Activated CD4-positive, alpha-beta T cell treated with anti-CD3 and anti-CD28 coated beads, Interleukin-10, Interleukin-2, amounts not matched to agents 100 ng/mL and 50 ng/mL, durations not matched to agents 16 hours and 8 hours (primary cell): ENCODE measurements around the gene HMGB4.

Experiments
- DNase-seq: peaks from one replicate; pipeline ENCODE4 v3.0.0-alpha.2; 2020

The HMGB4 gene

DNA sequence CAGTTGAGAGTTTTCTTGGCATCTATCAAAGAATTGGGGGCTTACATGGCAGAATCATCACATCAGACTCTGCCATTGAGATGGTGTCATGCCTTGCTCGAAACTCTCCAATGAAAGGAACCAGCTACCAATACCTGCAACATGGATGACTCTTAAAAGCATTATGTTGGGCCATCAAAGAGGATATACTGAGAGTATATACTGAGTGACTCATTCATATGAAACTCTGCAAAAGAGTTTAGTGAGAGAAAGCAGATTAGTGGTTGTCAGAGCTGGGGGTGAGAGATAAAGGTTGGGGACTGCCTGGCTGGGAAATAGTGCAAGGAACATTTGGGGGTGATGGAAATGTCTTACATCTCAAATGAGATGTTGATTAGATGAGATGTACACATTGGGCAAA lies 14.7 kb upstream of the HMGB4 start:
- DNase-seq: no peak

DNA sequence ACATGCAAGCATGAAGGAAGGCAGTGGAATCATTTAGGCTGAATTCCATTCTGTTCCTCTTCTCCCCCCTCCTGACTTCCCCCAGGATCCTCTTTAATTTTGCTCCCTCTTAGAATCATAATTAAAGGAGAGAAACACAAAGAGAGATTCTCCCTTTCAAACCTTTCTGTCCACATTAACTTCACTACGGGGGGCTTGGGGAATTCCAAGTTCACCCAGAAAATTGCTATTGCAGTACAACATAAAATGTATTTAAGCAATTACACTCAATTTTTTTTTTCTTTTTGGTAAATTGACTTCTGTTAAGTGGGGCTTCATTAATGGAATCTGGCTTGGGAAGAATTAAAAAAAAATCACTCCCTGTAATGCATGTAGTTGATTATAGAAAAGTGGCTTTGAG lies 13.4 kb upstream of the HMGB4 start:
- no peak for DNase-seq

DNA sequence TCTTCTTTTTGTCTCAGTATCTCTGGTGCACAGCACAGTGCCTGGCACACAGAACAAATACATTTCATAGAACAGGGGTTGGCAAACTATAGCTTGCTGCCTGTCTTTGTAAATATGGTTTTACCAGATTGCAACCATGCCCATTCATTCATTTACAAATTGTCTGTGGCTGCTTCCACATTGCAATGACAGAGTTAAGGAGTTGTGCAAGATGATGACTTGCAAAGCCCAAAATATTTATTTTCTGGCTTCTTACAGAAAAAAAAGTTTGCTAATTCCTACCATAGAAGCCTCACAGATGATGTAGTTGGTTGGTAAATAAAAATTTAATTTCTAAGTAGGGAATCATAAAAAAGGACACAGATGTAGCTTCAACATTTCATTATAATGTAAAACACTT lies 11.2 kb upstream of the HMGB4 start:
- DNase-seq: no peak

DNA sequence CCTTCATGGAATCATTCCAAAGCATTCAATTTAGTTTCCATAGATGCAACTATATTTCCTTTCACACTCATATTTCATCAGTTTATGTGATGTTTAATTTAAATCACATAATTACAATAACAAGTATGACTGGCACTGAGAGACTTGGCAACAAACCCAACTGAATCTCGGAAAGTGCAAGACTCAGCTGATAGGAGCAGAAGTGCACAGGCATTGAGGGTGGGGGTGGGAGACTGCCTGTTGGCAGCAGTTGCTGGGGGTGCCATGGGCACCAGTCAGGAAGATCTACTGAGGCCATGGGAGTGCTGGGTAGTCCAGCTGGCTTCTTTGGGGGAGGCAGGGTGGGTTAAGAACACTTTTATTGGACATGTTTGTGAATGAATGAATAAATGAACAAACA lies 10.4 kb upstream of the HMGB4 start:
- DNase-seq: no peak

DNA sequence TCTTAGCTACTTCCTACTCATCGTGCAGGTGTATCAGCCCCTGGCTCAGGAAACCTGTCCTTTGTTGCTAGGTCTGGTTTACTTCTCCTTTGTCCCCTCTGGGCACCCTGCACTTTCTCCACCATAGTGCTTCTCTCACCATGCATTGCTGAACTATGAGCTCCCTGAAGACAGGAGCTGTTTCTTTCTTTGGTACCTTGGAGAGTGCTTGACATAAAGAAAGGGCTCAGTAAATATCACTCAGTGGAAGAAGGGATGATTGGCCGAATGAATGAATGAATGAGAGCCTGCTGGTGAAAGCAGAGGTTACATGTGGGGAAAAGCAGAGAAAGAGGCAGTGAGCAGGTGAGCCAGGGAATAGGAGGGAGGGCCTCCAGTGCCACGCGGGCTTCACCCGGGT lies 9.8 kb upstream of the HMGB4 start:
- no peak for DNase-seq

DNA sequence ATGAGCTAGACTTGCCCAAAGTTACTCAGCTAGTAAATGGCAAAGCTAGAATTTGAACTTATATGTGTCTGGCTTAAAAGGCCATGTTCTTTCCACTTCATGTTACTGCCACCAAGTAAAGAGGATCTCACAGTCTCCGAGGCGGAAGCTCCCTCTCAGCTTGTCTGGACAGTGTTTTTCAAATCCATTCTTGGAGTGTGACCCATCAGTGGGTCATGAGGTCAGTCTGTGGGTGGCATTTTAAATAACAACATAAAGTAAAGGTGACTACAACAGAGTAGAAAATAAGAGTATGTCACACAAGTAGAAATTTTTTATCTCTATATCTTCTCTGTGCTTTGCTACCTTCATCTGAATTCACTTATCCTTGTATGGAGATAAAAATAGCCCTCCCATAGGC lies 3.2 kb upstream of the HMGB4 start:
- DNase-seq: no peak

DNA sequence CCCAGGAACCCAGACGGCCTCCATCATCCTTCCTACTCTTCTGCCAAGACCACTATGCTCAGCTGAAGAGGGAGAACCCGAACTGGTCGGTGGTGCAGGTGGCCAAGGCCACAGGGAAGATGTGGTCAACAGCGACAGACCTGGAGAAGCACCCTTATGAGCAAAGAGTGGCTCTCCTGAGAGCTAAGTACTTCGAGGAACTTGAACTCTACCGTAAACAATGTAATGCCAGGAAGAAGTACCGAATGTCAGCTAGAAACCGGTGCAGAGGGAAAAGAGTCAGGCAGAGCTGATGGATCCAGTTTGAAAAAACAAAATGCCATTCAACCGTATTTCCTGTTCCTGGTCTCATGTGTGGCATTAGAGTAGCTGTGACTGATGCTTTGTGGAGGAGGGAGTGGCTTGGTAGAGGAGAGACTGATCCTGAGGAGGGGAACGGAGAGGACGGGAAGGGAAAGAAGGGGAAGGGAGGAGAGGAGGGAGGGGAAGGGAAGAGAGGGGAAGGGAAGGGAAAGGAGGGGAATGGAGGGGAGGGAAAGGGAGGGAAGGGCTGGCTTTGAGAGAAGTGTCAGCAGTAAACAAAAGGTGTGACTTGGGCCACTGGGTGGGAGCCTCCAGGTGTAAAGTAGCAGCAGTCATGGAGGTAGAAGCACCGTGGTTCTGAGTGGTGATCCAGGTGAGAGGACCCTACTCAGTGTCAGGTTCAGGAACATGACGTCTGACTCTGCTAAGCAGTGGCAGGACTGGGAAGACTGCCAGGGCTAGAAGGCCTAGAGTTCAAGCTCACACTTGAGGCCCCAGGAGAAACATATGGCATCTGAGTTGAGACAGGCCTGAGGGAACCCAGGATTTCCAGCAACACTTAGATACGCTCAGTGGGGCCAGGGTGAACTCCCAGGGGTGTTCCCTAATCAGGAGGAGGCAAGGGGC lies 846 bp downstream of the HMGB4 start:
- no peak for DNase-seq

DNA sequence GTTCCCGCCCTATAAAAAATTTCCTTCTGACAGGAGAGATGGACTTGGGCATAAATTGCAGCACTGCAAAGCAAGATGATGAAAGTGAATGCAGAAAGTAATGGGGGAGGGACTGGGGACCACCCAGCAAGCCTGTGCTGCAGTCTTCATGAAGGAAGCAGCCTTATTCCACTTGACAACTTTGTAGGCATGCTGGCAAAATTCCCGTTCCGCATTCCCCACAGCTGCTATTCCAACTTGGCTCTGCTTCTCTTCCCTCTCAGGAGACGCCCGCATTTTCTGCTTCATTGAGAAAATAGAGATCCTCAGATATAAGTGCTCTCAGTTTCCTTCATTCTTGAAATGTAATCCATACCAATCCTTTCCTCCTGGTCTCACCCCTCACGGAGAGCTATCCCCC lies 2.4 kb downstream of the HMGB4 start:
- DNase-seq: no peak

DNA sequence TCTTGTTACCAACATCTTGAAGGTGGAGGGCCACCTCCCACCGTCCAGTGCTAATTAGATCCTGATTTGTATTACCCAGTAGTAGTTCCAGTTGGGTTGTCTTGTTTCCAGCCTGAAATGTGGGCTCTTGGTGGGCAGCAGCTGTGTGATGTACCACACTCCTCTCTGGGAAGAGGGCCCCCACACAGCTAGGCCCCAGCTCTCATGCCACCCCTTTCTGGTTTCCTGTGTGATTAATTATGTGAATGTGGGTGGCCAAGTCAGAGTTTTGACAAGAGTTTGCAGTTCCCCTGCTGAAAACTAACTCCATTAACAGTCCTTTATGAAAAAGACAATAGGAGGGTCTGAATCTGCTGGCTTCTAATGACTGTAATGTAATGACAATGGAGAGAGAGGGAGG lies 3.8 kb downstream of the HMGB4 start:
- peak; percentile 24 for DNase-seq

DNA sequence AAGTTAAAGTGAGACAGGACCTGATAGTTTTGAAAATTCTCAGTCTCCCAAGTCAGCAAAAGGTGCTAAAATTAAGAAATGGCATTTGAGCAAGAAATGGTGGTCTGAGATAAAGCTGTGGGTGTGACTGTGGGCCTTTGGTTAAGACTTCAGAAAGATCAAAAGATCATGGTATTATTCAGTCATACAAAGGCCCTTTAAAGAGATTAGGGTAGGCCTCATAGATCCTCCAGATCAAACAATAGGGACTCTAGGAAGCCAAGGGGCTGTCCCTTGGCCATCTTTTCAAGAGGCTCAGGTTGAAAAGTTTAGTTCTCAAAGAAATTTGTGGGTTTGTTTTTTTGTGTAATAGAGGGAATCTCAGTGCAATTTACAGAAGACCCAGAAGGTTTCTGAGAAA lies 8.4 kb downstream of the HMGB4 start:
- DNase-seq: no peak

DNA sequence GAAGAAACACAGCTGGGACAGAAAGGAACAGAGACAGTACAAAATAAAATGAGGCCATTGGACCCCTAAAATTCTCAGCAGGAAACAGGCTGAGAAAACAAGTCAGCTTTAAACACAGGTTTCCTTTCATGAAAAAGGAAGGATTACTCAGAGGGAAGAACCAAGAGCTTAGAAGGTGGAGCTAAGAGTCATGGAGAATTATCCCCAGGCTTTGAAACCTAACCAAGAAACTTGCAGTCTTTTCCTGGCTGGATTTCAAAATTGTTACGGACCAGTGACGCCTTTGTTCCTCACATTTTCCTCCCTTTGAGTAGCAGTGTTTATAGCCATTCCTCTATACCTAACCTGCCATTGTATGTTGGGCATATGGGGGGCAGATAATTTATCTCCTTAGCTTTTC lies 8.8 kb downstream of the HMGB4 start:
- DNase-seq: no peak

DNA sequence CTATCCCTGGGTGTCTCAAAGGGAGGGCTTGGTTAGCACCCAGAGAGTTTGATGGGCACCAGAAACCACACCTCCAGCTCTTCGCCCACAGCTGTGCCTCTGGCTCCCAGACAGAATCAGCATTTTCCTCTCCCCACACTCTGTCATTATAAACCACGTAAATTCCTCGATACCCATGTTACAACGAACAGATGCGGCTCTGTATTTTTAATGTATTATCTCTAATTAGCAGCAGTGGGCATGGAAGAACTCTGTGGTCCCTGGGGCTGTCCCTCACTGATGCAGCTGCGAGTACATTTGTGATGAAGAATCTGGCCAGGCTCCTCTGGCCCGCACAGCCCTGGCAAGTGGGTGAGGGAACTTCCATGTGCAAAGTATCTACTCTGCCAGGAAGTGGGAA lies 10.8 kb downstream of the HMGB4 start:
- DNase-seq: no peak

DNA sequence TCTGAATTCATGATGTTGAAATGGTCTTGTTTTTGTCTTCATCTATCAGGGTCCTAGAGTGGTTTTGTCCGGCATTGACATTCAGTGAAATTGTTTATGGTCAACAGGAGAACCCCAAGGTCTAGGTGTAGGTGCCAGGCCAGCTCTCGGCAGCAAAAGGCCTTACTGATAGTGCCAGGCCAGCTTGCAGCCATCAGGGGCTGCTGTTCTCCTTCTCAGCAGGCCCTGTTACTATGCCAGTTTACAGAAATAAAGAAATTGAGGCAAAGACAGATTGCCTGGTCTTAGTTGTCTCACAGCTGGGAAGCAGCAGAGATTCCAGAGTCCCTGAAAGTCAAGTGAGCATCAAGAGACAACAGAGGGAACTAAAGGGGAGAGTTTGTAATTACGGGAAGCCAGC lies 12.0 kb downstream of the HMGB4 start:
- no peak for DNase-seq

DNA sequence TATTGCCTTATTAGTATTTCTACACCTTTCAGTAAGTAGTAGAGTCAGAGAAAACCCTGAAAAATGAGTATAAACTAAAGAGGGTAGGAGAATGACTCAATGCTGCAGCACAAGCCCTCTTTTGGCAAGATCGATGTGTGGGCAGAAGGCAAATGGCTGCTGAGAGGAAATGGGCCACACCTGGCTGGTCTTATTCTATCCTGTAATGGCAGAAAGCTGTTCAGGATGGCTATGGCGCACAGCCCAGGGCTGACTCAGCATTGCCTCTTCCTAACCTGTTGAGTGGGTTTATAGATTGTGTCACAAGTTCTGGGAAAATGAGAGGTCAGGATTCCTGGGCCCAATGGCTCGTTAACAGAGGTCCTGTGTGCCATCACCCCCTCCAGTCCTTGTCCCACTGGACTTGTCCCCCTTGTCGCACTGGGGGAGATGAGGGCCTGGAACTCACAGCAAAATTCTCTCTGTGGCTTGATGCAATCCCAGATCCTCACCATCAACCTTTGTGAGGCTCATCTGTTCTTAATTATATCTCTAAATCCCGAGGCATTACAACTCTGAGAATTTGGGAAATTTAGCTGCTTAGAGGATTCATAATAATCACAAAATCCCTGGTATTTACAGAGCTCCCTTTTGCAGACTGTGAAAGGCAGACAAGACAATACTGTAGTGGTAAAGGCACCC lies 13.2 kb downstream of the HMGB4 start:
- DNase-seq: no peak

DNA sequence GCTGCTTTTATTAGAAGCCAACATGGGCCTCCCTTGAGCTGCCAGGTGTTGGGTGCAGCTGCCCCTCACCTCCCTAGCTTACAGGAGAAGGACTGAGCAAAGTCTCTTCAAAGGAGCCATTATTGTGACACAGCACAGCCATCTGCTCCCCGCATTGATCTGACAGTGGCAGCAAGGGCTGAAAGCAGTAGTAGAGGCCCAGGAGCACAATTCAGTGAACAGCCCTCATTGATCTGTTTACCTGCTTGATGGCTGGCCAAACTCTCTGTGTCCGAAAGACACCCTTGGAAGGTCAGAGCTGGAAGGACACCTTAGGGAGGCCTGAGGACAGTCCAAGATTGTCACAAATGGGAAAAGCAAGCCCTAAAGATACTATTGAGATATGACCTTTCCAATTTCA lies 14.5 kb downstream of the HMGB4 start:
- no peak for DNase-seq

DNA sequence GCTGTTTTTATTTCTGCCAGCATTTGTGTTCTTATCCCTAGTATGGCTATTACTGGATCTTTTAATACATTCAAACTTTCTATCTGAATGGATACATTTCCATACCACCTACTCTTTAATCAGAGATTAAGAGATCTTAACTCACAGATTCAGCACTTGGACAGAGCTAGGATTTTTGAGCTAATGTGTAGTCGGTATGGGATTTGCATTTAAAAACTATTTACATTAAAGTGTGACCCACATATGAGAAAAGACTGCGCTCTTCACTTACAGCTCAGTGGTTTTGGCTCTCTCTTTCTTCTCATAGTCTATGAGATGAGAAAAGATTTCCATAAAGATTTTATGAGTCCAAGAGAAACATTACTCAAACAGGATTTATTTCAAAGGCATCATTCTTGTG lies 16.4 kb downstream of the HMGB4 start:
- DNase-seq: no peak

DNA sequence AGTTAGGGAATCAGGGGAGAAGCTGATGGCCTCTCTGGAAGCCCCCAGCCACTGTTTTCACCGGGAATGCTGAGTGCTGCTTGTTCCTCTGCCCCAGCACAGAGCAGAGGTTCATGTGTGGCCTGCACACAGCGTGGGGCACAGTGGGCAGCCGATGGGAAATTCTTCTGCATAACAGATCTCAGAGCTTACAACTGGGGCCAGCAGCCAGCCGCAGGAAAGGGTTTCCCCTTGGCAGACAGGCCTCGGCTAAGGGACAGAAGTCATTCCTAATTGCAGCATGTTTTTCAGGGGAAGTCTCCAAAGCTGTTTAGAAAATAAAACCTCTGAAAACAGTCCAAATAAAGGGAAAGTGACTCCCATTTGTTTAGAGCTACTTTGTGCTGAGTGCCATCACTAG lies 22.6 kb downstream of the HMGB4 start:
- DNase-seq: no peak

DNA sequence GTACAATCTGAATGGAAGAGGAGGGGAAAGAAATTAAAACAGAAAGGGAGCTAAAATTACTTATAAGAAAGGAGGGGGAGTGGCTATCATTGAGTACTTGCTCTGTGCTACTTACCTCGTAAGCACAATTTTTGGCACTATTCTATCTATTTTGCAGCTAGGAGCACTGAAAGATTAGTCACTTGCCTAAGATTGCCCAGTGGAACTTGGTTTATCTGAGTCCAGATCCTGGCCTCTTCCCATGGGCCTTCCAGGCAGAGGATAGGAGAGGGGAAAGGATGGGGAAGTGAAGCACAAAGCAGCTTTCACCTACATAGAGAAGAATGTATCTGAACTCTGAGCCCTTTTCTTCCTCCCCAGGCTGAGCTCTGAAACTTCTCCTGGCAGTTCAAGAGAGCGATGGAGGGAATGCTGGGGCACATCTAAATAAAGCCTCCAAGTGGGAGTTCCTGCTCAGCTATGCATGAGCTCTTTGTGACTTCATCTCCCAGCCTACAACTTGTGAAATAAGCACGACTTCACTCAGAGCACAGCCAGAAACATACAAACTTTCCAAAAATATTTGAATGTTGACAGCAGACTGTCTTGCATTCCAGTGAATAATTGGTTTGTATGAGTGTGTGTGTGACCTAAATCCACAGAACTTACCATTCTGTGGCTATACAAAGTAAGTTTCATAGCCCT lies 29.4 kb downstream of the HMGB4 start:
- DNase-seq: no peak

DNA sequence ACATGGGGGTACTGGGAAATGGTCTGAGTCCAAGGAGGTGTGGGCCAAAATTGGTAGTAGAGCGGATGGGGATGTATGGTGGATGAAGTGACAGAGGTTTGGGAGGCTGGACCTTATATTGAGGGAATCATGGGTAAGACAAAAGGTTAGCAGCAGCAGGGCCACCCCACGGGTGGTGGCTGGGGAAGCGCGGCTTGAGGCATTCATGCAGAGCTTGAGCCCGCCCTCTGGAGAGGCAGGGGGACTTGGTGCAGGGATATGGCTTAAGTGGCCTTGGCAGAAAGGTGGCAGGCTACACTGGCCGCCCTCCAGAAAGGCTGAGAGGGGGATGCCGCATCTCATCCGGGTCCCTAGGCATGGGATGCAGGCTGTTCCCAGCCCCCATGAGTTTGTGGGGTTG lies 31.5 kb downstream of the HMGB4 start:
- DNase-seq: no peak

DNA sequence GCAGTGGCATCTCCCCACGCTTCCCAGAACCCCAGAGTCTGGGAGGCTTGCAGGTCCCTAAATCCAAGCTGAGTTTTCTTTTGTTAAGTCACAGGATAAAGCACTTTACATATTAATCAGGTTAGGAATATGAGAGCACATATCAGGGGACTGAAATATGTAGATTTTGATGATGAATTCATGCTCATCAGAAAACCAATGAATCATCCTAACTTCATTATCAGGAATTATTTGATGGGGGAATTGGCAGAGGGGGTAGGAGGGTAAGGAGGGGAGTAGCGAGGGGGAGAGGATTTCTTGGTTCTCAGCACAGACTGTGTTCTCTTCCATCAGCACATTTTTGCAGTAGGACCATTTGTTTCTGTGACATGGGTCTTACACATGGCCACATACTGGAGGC lies 32.1 kb downstream of the HMGB4 start:
- no peak for DNase-seq

DNA sequence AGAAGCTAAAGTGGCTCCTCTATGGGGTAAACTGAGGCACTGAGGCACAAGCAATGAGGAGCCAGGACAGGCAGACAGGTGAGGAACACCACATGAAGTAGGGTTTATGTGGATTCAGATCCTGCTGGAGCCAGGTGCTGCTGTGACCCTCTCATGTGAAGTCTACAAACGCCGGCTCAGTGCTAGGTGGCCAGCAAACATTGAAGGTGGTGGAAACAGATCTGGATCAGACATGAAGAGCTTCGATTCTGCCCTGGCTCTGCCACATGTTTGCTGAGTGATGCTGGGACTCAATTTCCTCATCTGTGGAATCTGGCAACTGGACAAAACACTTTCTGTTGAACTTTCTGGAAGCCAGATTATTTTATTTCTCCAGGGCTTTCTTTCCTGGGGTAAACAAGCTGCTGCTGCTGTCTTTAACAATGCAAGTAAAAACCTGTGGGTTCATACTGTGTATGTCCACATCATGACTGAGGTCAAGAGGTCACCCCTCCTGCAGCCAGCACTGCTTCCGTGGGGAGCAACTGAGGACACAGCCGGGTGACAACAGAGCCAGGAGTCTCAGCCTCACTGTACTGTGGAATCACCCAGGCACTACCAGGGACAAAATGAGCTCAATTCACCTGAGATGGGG lies 33.3 kb downstream of the HMGB4 start:
- no peak for DNase-seq

DNA sequence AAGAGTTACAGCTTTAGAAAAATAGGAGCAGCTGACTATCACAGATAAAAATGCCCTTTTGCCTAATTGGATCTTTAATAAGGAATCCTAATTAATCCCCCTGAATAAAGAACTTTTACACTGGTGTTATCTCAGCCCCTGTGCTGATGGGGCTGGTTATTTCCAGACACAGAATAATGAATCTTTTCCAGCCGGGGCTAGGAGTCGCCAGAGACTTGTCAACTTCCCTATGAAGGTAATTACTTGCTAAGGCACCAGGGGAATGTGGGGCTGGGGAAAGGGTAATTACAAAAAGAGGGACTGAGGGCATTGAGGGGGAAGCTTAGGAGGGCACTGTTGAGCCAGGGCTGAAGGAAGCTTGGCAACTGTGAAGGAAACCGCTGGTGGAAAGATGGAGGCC lies 34.5 kb downstream of the HMGB4 start:
- DNase-seq: no peak

DNA sequence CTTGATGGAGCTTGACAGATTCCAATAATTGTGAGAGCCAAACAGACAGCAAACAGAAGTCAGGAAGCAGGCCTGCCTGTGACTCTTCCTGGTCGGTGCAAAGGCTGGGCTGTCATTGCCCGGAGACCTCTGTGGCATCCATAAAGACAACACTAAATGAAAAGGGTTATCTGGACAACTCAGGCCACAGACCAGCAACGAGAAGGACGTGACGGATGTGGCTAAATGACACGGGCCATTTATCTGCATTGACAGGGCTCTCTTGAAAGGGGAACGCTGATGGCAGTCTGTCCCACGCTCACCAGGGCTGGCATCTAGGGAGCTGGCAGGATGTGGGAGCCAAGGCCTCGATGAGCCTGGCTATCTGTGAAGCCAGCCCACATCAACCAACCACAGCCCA lies 35.0 kb downstream of the HMGB4 start:
- no peak for DNase-seq

DNA sequence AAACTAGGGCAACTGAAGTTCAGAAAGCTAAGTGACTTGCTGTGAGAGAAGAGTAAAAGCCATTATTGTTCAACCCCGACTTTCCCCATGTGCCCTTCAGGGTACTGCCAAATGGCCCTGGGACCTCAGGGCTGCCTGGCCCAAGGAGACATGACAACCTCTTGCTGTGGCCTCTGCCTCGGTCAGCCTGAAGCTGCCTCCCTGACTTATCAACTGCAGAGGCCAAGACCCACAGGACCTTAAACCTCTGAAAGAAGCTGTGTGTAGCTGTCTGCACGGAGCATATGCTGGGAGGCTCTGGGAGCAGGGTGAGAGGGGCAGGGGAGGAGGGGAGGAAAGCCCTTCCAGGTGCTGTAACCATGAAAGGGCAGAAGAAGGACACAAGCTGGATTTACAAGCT lies 35.9 kb downstream of the HMGB4 start:
- DNase-seq: no peak
